Non-pigmented ciliary epithelial cell (primary cell): ENCODE results near the gene PARP8.
"Not testable (repeated sequence)": the region's sequence is repeated elsewhere in the genome, so short reads cannot be mapped to it uniquely, and the experiment has no call there.

Experiments
- DNase-seq: peaks from one replicate; pipeline ENCODE4 v3.0.0-alpha.2; 2010; ENCODE audit warnings: low read depth

The PARP8 gene

DNA sequence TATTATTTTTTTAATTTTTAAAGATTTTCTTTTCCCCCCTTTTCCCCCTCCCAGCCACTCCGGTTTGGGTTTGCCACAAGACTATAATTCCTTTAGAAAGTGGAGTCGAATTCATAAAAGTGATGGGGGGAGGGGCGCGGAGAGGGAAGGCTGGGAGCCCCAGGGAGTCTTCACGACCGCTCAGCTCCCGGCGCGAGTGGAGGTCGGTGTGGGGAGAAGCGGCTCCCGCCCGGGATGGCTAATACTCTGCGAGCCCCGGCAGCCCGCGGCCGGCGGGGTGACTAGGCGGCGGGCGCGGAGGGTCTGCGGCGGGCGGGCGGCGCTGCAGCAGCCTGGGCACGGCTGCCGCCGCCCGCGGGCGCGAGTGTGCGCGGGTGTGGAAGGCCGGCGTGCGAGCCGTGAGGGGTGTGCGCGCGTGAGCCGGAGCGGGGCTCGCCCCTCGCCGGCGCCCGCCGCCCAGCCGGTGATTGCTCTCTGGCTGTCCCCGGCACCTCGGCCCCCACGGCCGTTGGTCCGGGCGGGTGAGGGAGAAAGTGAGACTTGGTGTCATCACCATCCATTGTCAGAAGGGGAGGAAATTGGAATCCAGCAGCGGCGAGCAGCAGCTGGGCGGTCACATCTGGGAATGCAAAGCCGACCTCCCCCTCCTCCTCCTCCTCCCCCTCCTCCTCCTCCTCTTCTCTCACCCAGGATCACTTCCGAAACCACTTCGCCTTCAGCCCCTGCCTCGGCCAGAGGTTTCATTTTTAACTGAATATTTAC lies at the start of gene PARP8:
Gene PARP8 (plus strand): TSS at position 377 of the 762 bp plus-strand sequence. CDS start 459 bp downstream, outside the sequence.
- no peak for DNase-seq

DNA sequence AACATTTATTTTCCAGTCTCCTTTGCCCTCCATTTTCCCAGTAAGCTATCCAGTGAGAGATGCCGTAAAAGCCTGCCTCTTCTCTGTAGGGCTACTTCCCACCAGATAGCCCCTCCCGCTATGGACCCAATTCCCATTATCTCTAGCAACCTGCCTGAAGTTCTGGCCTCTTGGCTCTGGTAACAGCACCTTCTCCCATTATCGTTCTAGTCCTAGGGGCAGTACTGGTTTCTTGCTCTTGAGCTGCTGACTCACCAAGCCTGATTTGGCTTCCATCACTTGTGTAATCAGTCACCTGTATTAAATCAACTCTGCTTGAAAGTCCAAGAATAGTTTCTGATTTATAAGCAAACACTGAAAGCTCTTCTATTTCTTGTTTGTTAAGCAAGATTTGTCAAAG lies 42.8 kb upstream of the PARP8 start:
- DNase-seq = no peak

GRCh38 chr5:50634866-50635265 lies 31.6 kb upstream of the PARP8 start:
- not testable (repeated sequence) for DNase-seq

- not testable (repeated sequence) for DNase-seq
Measured at GRCh38 chr5:50637576-50637975, 28.9 kb upstream of the PARP8 start.

- DNase-seq = no peak
Measured at GRCh38 chr5:50646591-50646990, 19.8 kb upstream of the PARP8 start.

GRCh38 chr5:50647726-50648125 lies 18.7 kb upstream of the PARP8 start:
- DNase-seq = no peak

- no peak for DNase-seq
Measured at GRCh38 chr5:50653946-50654345, 12.5 kb upstream of the PARP8 start.

DNA sequence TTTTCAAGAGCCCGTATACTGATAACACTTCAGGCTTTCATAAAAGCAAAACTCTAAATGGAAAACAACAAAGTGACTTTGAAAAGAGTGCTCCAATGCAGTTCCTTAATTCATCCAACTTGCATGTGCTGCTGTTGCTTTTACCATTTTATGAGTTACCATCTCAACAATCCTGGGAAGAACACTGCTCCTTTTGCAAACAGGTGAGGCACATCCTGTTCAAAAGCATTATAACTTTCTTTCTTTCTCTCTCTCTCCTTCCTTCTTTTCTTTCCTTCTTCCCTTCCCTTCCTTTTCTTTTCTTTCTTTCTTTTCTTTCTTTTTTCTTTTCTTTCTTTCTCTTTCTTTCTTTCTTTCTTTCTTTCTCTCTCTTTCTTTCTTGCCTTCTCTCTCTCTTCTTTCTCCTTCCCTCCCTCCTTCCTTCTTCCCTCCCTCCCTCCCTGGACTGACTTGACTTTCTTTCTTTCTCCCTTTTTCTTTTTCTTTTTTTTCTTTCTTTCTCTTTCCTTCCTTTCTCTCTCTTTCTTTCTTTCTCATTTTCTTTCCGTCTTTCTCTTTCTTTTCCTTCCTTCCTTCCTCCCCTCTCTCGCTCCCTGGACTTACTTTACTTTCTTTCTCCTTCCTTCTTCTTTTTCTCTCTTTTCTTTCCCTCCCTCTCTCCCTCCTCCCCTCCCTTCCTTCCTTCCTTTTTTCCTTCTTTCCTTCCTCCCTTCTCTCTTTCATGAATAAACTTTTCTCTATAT lies 11.2 kb upstream of the PARP8 start:
- DNase-seq = no peak

DNA sequence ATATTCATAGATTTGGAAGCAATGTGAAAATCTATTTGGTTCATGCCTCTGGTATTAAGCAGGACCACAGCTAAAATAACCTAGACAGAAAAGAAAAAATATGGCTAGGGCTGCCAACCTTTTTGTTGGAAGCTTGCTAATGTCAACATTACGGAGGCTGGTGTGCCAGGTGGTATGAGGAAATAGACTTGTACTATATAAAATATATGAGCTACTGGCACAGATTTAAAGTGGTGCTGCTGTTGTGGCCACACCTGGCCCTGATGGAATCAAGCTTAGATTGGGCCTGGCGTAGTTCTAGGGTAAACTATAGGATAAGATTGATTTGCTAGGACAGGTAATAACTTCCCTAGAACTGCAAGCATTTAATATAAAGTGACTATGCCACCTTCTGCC lies 10.6 kb upstream of the PARP8 start:
- DNase-seq = no peak

- DNase-seq = no peak
Measured at GRCh38 chr5:50657044-50657443, 9.4 kb upstream of the PARP8 start.

DNA sequence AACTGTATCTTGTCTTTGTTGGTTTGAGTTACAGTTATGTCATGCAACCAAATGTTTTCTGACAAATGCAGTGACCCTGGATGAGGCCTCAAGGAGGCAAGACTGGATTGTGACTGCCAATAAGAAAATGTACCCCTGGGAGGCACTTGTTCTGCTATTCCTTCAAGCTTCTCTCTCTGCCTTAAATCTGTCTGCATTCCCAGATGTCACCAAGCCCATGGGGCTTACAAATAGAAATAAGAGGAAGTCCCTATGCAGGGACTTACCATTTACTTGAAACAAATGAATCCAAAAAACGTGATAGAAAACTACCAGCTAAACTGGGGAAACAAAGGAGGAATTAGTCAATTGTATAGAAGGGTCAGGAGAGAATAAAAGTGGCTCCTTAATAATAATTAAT lies 8.2 kb upstream of the PARP8 start:
- DNase-seq = no peak

GRCh38 chr5:50663636-50664035 lies 2.8 kb upstream of the PARP8 start:
- DNase-seq = no peak

GRCh38 chr5:50665091-50665490 lies 1.3 kb upstream of the PARP8 start:
- no peak for DNase-seq

GRCh38 chr5:50665761-50666202 lies 655 bp upstream of the PARP8 start:
- not testable (repeated sequence) for DNase-seq

- no peak for DNase-seq
Measured at GRCh38 chr5:50667023-50667652, 701 bp downstream of the PARP8 start.

DNA sequence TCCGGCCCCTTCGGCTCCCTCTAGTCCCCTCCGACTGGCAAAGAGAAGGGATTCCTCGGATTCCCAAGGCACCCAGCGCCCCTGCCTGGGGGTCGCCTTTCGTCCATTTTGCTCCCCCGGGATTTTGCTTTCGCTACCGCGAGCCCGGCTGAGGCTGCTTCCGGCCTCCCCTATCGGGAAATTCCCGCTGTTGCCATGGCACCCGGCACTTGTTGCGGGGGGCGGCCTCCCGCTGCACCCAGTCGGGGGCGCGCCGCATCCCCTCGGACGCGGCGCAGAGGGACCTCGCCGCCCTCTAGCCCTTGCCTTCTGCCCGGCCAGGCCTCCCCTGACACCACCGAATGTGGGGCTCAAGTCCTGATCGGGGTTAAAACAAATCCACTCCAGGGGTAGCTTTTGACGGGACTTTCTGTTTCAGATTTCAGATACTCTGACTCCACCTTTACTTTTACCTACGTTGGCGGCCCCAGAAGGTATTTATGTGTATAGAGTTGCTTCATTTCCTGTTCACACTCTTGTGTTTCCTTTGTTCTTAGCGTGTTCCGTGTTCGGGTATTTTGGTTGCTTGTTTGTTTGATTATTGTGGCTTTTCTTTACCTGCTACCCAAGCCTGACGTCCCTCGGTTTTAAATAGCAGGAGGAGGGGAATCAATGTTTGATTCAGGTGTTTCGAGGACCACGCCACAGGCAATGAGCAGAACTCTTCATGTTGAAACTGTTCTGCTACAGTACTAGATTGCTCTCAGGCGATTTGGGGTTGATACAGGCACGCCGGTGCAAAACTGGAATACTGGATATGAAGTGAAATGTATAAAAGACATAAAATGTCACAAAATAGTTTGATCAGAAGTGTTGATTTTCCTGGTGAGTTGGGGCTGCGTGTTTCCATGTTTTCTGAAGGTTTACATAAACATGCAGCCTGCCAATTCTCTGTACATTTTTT lies 1.5 kb downstream of the PARP8 start:
- DNase-seq = no peak

GRCh38 chr5:50668636-50669035 lies 2.2 kb downstream of the PARP8 start:
- not testable (repeated sequence) for DNase-seq

GRCh38 chr5:50672663-50673062 lies 6.2 kb downstream of the PARP8 start:
- DNase-seq = no peak

- not testable (repeated sequence) for DNase-seq
Measured at GRCh38 chr5:50673444-50673843, 7.0 kb downstream of the PARP8 start.

DNA sequence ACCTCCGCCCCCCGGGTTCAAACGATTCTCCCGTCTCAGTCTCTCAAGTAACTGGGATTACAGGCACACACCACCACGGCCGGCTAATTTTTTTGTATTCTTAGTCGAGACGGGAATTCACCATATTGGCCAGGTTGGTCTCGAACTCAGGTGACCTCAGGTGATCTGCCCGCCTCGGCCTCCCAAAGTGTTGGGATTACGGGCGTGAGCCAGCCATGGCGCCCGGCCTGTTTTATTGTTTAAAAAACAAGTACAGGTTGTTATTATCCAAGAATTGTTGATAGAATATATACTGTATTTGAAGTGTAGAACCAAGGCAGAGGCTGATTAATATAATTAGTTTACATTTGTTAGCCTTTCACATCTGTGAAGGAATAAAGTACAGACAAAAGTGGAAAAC lies 8.9 kb downstream of the PARP8 start:
- DNase-seq = no peak

DNA sequence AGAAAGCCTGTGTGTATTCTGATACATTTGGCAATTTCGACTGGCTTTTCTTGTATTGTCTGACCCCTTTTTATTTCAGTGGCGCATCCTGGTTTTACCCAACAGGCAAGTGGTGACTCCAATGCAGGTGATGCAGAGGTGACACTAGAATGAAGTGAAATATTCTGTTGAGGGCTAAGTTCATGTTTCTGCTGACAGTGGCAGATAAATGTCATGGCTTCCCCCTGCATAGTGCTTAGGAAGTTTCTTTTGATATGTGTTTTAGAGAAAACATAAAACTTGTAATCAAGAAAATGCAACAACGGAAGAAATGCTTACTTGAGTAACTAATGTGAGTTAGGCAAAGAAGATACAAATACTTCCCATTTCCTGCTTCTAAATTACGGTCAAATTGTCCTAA lies 13.1 kb downstream of the PARP8 start:
- DNase-seq = not testable (repeated sequence)

DNA sequence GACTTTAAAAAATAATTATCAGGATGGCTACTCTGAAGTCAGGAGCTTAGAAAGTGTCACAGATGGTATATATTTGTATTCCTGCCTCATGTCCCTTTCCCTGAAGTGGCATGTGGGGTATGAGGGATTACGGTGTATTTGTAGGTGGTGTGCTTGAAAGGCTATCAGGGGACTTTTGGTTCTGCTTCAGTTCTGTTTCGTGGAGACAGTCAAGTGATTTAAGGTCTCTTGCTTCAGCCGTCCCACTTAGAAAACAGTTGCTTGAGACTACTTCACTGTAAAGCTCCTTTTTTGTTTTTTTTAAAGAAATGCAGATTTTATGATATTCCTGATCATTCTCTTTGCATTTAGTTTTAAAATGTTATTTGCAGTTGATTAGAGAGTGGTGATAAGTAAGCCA lies 18.3 kb downstream of the PARP8 start:
- DNase-seq = no peak
